Brain pericyte (primary cell): ENCODE data around the gene PTPRO.

Source experiments
- DNase-seq: peaks from one replicate; pipeline ENCODE4 v3.0.0-alpha.2; 2012; ENCODE audit warnings: low read depth, low spot score

The PTPRO gene

GRCh38 chr12:15556411-15557102 is 234.2 kb downstream of the PTPRO start:
- DNase-seq, result no peak

GRCh38 chr12:15558915-15559528 is 236.7 kb downstream of the PTPRO start:
- no peak for DNase-seq

GRCh38 chr12:15561396-15561795 is 239.1 kb downstream of the PTPRO start:
- no peak for DNase-seq

GRCh38 chr12:15562263-15562662 is 240.0 kb downstream of the PTPRO start:
- DNase-seq, result no peak

GRCh38 chr12:15563663-15564062 is 241.4 kb downstream of the PTPRO start:
- no peak for DNase-seq

- no peak for DNase-seq
These were observed 252.0 kb downstream of the PTPRO start for GRCh38 chr12:15574353-15574752.

GRCh38 chr12:15575671-15576541 is 253.6 kb downstream of the PTPRO start:
- no peak for DNase-seq

GRCh38 chr12:15580431-15580830 is 258.1 kb downstream of the PTPRO start:
- no peak for DNase-seq

- DNase-seq, result no peak
These were observed 258.7 kb downstream of the PTPRO start for GRCh38 chr12:15581006-15581405.

- DNase-seq, result no peak
These were observed 261.5 kb downstream of the PTPRO start for GRCh38 chr12:15583804-15584203.

- DNase-seq, result no peak
These were observed 262.2 kb downstream of the PTPRO start for GRCh38 chr12:15584366-15585041.

GRCh38 chr12:15589328-15590032 is 267.2 kb downstream of the PTPRO start:
- no peak for DNase-seq

- DNase-seq, result peak; percentile 27
These were observed 268.0 kb downstream of the PTPRO start for GRCh38 chr12:15590180-15590826.

- no peak for DNase-seq
These were observed 269.5 kb downstream of the PTPRO start for GRCh38 chr12:15591811-15592210.

- DNase-seq, result no peak
These were observed 270.6 kb downstream of the PTPRO start for GRCh38 chr12:15592934-15593333.

GRCh38 chr12:15596174-15596573 is 273.9 kb downstream of the PTPRO start:
- DNase-seq, result no peak

GRCh38 chr12:15597125-15597830 is 275.0 kb downstream of the PTPRO start:
- DNase-seq, result no peak

- no peak for DNase-seq
These were observed 277.1 kb downstream of the PTPRO start for GRCh38 chr12:15599266-15600037.

GRCh38 chr12:15600223-15600935 is 278.1 kb downstream of the PTPRO start:
- DNase-seq, result no peak
